HG03064 (cell line): Measurements from ENCODE around the gene SDR42E1.

Experiments used
- ATAC-seq: cut with Tn5 transposase; IDR thresholded peaks from one replicate; pipeline ENCODE4 v1.9.1; 2021; ENCODE audit warnings: low read depth; ENCODE audit not compliant: unreplicated experiment

Gene SDR42E1

GRCh38 chr16:82011199-82011641, at the start of gene SDR42E1:
Gene SDR42E1, minus strand, starts transcription at chr16:82011470. Its CDS starts 10,612 bp downstream, at chr16:82000858.
- ATAC-seq = no peak

- no peak for ATAC-seq
Measured at GRCh38 chr16:82059983-82060421, 48.7 kb upstream of the SDR42E1 start.

- no peak for ATAC-seq
Measured at GRCh38 chr16:82059161-82059982, 48.1 kb upstream of the SDR42E1 start.

- no peak for ATAC-seq
Measured at GRCh38 chr16:82056550-82056896, 45.3 kb upstream of the SDR42E1 start.

- no peak for ATAC-seq
Measured at GRCh38 chr16:82055728-82056549, 44.7 kb upstream of the SDR42E1 start.

GRCh38 chr16:82055117-82055516, 43.8 kb upstream of the SDR42E1 start:
- no peak for ATAC-seq

GRCh38 chr16:82051656-82052055, 40.4 kb upstream of the SDR42E1 start:
- no peak for ATAC-seq

- no peak for ATAC-seq
Measured at GRCh38 chr16:82050909-82051357, 39.7 kb upstream of the SDR42E1 start.

GRCh38 chr16:82050506-82050905, 39.2 kb upstream of the SDR42E1 start:
- no peak for ATAC-seq

- ATAC-seq = no peak
Measured at GRCh38 chr16:82049484-82049883, 38.2 kb upstream of the SDR42E1 start.

- no peak for ATAC-seq
Measured at GRCh38 chr16:82047787-82048186, 36.5 kb upstream of the SDR42E1 start.

- ATAC-seq = no peak
Measured at GRCh38 chr16:82047374-82047773, 36.1 kb upstream of the SDR42E1 start.

GRCh38 chr16:82046941-82047340, 35.7 kb upstream of the SDR42E1 start:
- no peak for ATAC-seq

- ATAC-seq = no peak
Measured at GRCh38 chr16:82046541-82046940, 35.3 kb upstream of the SDR42E1 start.

GRCh38 chr16:82045465-82045864, 34.2 kb upstream of the SDR42E1 start:
- ATAC-seq = no peak

- no peak for ATAC-seq
Measured at GRCh38 chr16:82044585-82044911, 33.3 kb upstream of the SDR42E1 start.

- no peak for ATAC-seq
Measured at GRCh38 chr16:82043680-82044584, 32.7 kb upstream of the SDR42E1 start.

- ATAC-seq = no peak
Measured at GRCh38 chr16:82042846-82043245, 31.6 kb upstream of the SDR42E1 start.

GRCh38 chr16:82042144-82042543, 30.9 kb upstream of the SDR42E1 start:
- no peak for ATAC-seq

- ATAC-seq = no peak
Measured at GRCh38 chr16:82041542-82041941, 30.3 kb upstream of the SDR42E1 start.

GRCh38 chr16:82040296-82040695, 29.0 kb upstream of the SDR42E1 start:
- no peak for ATAC-seq
